ENCODE data around the gene SUCLG1.

GRCh38 chr2:84477886-84478285 lies 18.8 kb upstream of the SUCLG1 start:
- TF ChIP-seq CTCF (conservative IDR thresholded peaks at IDR 0.05 in 1 of 2, IDR thresholded peaks at IDR 0.05 in 1 of 2; ENCODE audit: extremely low read depth in 1 of 2, insufficient read depth in 1 of 2, low read depth in 1 of 2, low read length in 2 of 2), result no peak
- no peak for TF ChIP-seq EZH2 (IDR thresholded peaks at IDR 0.05; ENCODE audit: borderline replicate concordance, low read length)
